GM12875 (cell line): Measurements from ENCODE around the gene LPAR1.

Experiments used
- H3K4me3 ChIP-seq: one replicate; pipeline ENCODE4 v1.5.1; 2011; ENCODE audit warnings: low read depth, low read length, control low read depth
- TF ChIP-seq, protein P1 (sequence below): IDR thresholded peaks from 2 replicates; pipeline ENCODE4 v1.5.1; 2011; ENCODE audit warnings: low read depth, mild to moderate bottlenecking, control low read depth, inconsistent platforms, low read length, moderate library complexity, borderline replicate concordance; ENCODE audit not compliant: insufficient read depth

LPAR1 gene

DNA sequence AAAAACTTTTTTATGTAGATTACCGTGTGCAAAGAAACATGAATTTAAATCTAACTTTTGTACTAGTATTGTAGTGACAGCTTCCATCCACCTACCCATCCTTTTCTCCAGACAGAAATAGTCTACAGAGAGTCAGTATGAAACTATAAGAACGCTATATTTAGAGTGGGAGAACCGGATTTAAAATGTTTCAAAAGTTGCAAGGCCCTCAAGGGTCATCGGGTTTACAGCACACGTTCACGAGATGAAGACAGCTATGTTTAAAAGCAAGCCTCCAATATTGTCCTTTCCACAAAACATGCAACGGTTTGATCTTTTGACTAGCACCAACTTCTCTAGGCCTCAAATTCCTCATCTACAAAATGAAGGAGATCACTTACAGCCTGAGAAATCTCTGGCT is 139.9 kb downstream of the LPAR1 start:
- TF ChIP-seq, protein P1, sequence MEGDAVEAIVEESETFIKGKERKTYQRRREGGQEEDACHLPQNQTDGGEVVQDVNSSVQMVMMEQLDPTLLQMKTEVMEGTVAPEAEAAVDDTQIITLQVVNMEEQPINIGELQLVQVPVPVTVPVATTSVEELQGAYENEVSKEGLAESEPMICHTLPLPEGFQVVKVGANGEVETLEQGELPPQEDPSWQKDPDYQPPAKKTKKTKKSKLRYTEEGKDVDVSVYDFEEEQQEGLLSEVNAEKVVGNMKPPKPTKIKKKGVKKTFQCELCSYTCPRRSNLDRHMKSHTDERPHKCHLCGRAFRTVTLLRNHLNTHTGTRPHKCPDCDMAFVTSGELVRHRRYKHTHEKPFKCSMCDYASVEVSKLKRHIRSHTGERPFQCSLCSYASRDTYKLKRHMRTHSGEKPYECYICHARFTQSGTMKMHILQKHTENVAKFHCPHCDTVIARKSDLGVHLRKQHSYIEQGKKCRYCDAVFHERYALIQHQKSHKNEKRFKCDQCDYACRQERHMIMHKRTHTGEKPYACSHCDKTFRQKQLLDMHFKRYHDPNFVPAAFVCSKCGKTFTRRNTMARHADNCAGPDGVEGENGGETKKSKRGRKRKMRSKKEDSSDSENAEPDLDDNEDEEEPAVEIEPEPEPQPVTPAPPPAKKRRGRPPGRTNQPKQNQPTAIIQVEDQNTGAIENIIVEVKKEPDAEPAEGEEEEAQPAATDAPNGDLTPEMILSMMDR, result no peak
- H3K4me3 ChIP-seq, result no peak overlapping the region

DNA sequence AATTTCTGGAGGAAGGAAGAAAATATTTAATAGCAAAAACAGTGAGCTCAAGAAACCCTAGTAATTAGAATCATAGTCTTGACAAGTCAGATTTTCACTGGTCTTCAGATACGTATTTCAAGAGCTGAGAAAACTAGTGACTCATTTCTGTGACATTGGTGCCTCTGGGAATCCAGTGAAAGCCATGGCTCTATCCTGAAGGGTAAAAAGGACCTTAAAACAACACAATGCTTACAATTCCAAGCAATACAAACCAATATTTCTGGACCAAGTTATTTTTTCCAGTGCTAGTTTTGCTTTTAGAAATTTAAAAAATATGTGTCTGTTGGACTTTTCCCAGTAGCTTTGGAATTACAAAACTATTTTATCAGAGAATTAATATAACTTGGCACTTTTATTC is 140.3 kb downstream of the LPAR1 start:
- TF ChIP-seq, protein P1, result no peak

DNA sequence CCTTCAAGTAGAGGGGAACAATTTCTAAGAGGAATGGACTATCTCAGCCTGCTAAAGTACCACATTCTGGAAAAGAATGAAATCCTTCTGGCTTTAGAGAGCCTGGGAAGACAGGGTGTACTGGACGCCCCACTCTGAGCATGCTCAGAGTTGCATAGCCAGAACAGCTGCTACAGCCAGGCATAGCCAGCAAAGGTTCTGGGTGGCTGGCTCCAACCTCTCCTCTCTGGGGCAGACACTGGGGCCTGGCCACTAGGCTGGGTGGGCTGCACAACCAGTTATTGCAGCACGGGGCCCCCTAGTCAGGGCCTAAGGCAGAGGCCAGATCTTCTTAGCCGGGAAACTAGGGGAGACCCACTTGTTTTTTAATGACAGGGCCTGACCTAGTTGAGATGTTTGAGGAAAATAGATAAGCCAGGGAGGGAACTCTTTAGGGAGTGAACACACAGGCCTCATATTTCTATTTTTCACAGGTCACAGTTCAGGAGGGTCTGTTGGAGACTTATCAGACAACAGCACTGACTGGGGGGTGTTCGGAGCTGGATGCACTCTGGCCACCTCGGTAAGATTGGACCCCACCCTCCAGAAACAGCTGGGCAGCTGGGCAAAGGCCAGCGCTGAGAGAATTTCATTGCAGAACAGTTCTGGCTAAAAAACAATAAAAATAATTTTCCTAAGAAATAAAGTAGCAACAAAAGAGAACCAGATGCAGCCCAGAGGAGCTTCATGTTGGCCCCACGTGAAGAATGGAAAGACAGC is 142.9 kb downstream of the LPAR1 start:
- TF ChIP-seq, protein P1, result no peak
- H3K4me3 ChIP-seq, result no peak overlapping the region

More for the DNA sequence above, 140.3 kb downstream of the LPAR1 start:
- no peak overlapping the region for H3K4me3 ChIP-seq

DNA sequence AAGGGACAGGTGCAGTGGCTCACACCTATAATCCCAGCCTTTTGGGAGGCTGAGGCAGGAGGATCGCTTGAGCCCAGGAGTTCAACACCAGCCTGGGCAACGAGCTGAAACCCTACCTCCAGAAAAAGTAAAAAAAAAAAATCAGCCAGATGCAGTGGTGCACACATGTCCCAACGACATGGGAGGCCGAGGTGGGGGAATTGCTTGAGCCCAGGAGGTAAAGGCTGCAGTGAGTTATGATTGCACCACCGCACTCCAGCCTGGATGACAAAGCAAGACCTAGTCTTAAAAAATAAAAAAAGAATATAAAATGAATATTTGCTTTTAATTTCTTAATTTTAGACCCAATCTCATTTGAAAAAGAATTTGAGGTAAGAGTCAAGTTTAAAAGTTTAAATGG is 143.5 kb downstream of the LPAR1 start:
- H3K4me3 ChIP-seq, result no peak overlapping the region
- TF ChIP-seq, protein P1, result no peak

DNA sequence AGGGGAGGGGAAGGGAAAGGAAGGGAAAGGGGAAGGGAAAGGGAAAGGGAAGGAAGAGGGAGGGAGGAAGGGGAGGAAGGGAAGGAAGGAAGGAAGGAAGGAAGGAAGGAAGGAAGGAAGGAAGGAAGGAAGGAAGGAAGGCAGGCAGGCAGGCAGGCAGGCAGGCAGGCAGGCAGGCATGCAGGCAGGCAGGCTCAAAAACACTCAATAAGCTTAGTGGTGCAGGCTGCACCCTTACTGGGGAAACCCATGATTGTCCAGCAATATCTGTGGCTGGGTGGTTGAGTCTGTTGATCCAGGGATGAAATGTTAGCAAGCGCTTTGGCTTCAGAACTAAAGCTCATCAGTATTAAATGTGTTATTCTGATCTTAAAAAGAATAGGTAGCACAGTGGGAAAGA is 145.6 kb downstream of the LPAR1 start:
- TF ChIP-seq, protein P1, result no peak
- no peak overlapping the region for H3K4me3 ChIP-seq

DNA sequence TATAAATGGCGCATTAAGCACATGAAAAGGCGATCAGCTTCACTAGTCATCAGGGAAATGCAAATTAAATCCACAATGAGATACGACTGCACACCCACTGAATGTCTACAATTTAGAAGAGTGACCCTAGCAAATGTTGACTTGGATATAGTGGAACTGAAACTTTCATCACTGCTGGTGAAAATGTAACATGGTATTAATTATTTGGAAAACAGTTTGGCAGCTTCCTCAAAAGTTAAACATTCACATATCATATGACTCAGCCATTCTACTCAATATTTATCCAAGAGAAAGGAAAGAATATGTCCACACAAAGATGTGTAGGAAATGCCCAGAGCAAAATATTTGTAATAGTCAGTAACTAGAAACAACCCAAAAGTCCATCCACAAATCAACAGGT is 146.5 kb downstream of the LPAR1 start:
- H3K4me3 ChIP-seq, result no peak overlapping the region
- TF ChIP-seq, protein P1, result no peak

DNA sequence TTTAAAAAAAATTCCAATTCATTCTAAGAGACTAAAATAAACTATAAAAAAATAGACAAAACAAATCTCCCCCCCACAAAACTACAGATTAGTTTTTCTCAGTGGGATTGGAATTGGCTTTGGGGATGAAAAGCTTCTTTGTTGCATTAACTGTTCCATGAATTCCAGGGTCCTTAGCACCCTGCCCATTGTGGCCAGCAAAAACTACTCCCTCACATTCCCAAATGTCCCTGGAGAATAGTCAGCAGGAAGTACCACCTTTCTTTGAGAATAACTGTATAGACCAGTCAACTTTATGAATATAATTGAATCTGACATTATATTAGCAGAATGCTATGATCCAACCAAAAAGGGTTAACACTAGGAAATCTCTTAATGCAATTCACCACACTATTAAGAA is 147.9 kb downstream of the LPAR1 start:
- no peak overlapping the region for H3K4me3 ChIP-seq
- TF ChIP-seq, protein P1, result no peak
